ENCODE results near the gene TMLHE. TPM values are rescaled to one million over a fixed set of nuclear protein-coding genes. Genes with fewer than 3 reads are reported as not detected.

TMLHE gene
- polyA plus RNA-seq, 3 donors = 14.3 to 28.3 (median 28.2) TPM

GRCh38 chrX:155611302-155611701 is 1.4 kb downstream of the TMLHE start:
- H3K4me1 ChIP-seq (ENCODE audit: control insufficient read depth in 1 of 2, insufficient read depth in 2 of 2, low read length in 2 of 2) = peaks cover 9 to 11% of the 10 kb centered on the region in 2 donors
- H3K4me2 ChIP-seq (replicated peaks; ENCODE audit: extremely low read depth, low read length, poor library complexity, severe bottlenecking) = peak overlapping the region; percentile 74
- no peak for TF ChIP-seq CTCF (IDR thresholded peaks at IDR 0.05)
- H3K9me3 ChIP-seq (replicated peaks in 1 of 2; ENCODE audit: control insufficient read depth in 1 of 2, insufficient read depth in 1 of 2, low read length in 2 of 2) = no peaks in the 10 kb centered on the region
- peak overlapping the region; percentile 93 for H2AFZ ChIP-seq (ENCODE audit: insufficient read depth, low read depth, low read length, poor library complexity, severe bottlenecking)
- peak overlapping the region; percentile 27 to 98 (median 88) for H3K27ac Mint-ChIP-seq
- H4K20me1 ChIP-seq (ENCODE audit: insufficient read depth, low read length) = no peaks in the 10 kb centered on the region
- H3K27me3 ChIP-seq (ENCODE audit: control insufficient read depth in 2 of 2, insufficient read depth in 2 of 2, low read length in 2 of 2) = no peaks in the 10 kb centered on the region
- peak in 2 of 3 donors; percentile 12 to 28 for DNase-seq
- H3K9ac ChIP-seq (ENCODE audit: insufficient read depth, low read length, poor library complexity, severe bottlenecking) = peak overlapping the region; percentile 92
- peak overlapping the region; percentile 91 for H3K4me3 Mint-ChIP-seq
- peaks cover 0 to 7% (median 5%) of the 10 kb centered on the region in 7 donors for H3K9me3 Mint-ChIP-seq
- peak overlapping the region in 1 of 2 donors; percentile 96 for H3K27ac ChIP-seq (ENCODE audit: low read depth in 1 of 2, low read length in 2 of 2)
- H3K36me3 ChIP-seq (replicated peaks in 1 of 2; ENCODE audit: control insufficient read depth in 1 of 2, insufficient read depth in 2 of 2, low read length in 2 of 2) = no peaks in the 10 kb centered on the region
- WGBS (ENCODE audit: insufficient coverage) = no CpG with 5 or more reads among the region's 2 CpGs
- H3K27me3 Mint-ChIP-seq (ENCODE audit: low read depth in 3 of 3) = peaks cover 0 to under 1% (median 0%) of the 10 kb centered on the region in 3 donors
- peaks cover 5 to 13% of the 10 kb centered on the region in 2 donors for H3K36me3 Mint-ChIP-seq
- peaks cover 25% of the 10 kb centered on the region for H3K4me1 Mint-ChIP-seq
- peaks cover 63% of the 10 kb centered on the region for H3K79me2 ChIP-seq (ENCODE audit: insufficient read depth, low read length)
- H3K4me3 ChIP-seq (replicated peaks in 1 of 3; ENCODE audit: low read depth in 2 of 3, low read length in 3 of 3) = peak overlapping the region; percentile 47 to 90 (median 90)
- intact Hi-C loops (cut with micrococcal nuclease) = no loop called here

GRCh38 chrX:155592981-155593380 is 19.8 kb downstream of the TMLHE start:
- peaks cover 8 to 30% (median 22%) of the 10 kb centered on the region in 7 donors for H3K9me3 Mint-ChIP-seq
- peaks cover 7 to 18% of the 10 kb centered on the region in 2 donors for H3K36me3 Mint-ChIP-seq
- Histone ChIP-seq H3K27me3 (ENCODE audit: control insufficient read depth in 2 of 2, insufficient read depth in 2 of 2, low read length in 2 of 2) (no peaks in the 10 kb centered on the region), H3K79me2 (ENCODE audit: insufficient read depth, low read length) (peaks cover 43% of the 10 kb centered on the region), H3K4me2 (replicated peaks; ENCODE audit: extremely low read depth, low read length, poor library complexity, severe bottlenecking) (no peak overlapping the region), H2AFZ (ENCODE audit: insufficient read depth, low read depth, low read length, poor library complexity, severe bottlenecking) (no peak overlapping the region), H3K9ac (ENCODE audit: insufficient read depth, low read length, poor library complexity, severe bottlenecking) (no peak overlapping the region), H3K9me3 (replicated peaks in 1 of 2; ENCODE audit: control insufficient read depth in 1 of 2, insufficient read depth in 1 of 2, low read length in 2 of 2) (peaks cover 10 to 15% of the 10 kb centered on the region in 2 donors), H3K4me3 (replicated peaks in 1 of 3; ENCODE audit: low read depth in 2 of 3, low read length in 3 of 3) (no peak overlapping the region), H3K27ac (ENCODE audit: low read depth in 1 of 2, low read length in 2 of 2) (no peak overlapping the region), H3K36me3 (replicated peaks in 1 of 2; ENCODE audit: control insufficient read depth in 1 of 2, insufficient read depth in 2 of 2, low read length in 2 of 2) (peaks cover 0 to 4% of the 10 kb centered on the region in 2 donors), H3K4me1 (ENCODE audit: control insufficient read depth in 1 of 2, insufficient read depth in 2 of 2, low read length in 2 of 2) (no peaks in the 10 kb centered on the region), H4K20me1 (ENCODE audit: insufficient read depth, low read length) (peaks cover 10% of the 10 kb centered on the region)
- DNase-seq = no peak
- H3K4me1 Mint-ChIP-seq = no peaks in the 10 kb centered on the region
- intact Hi-C loops (cut with micrococcal nuclease) = no loop called here
- no peak overlapping the region for H3K4me3 Mint-ChIP-seq
- TF ChIP-seq CTCF (IDR thresholded peaks at IDR 0.05) = no peak
- no peak overlapping the region for H3K27ac Mint-ChIP-seq
- H3K27me3 Mint-ChIP-seq (ENCODE audit: low read depth in 3 of 3) = no peaks in the 10 kb centered on the region

Data from CD14-positive monocyte (primary cell).